Non-pigmented ciliary epithelial cell (primary cell): ENCODE results near the gene TMPRSS4.

Experiments used
- DNase-seq: peaks from one replicate; pipeline ENCODE4 v3.0.0-alpha.2; 2010; ENCODE audit warnings: low read depth

Gene TMPRSS4, protein sequence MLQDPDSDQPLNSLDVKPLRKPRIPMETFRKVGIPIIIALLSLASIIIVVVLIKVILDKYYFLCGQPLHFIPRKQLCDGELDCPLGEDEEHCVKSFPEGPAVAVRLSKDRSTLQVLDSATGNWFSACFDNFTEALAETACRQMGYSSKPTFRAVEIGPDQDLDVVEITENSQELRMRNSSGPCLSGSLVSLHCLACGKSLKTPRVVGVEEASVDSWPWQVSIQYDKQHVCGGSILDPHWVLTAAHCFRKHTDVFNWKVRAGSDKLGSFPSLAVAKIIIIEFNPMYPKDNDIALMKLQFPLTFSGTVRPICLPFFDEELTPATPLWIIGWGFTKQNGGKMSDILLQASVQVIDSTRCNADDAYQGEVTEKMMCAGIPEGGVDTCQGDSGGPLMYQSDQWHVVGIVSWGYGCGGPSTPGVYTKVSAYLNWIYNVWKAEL

DNA sequence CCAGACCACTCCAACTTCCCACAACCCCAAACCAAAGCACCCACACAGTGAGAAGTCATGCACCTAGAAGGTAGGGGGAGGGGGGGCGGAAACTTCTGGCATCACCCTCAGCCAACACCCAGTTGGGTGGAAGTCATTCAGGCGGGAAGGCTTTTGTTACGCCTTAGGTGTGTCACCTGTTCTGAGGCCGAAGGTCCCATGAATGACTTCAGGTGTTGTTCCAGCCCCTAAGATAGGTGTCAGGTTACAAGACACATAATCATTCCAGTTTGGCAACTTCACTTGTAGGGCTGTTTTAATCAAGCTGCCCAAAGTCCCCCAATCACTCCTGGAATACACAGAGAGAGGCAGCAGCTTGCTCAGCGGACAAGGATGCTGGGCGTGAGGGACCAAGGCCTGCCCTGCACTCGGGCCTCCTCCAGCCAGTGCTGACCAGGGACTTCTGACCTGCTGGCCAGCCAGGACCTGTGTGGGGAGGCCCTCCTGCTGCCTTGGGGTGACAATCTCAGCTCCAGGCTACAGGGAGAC, at the start of gene TMPRSS4:
TMPRSS4 (plus strand) TSS at position 325 of the 528 bp plus-strand sequence. CDS start 225 bp downstream, outside the sequence.
- no peak for DNase-seq

- no peak for DNase-seq
Measured at GRCh38 chr11:118027694-118028093, 49.2 kb upstream of the TMPRSS4 start.

GRCh38 chr11:118028626-118029025, 48.3 kb upstream of the TMPRSS4 start:
- no peak for DNase-seq

DNA sequence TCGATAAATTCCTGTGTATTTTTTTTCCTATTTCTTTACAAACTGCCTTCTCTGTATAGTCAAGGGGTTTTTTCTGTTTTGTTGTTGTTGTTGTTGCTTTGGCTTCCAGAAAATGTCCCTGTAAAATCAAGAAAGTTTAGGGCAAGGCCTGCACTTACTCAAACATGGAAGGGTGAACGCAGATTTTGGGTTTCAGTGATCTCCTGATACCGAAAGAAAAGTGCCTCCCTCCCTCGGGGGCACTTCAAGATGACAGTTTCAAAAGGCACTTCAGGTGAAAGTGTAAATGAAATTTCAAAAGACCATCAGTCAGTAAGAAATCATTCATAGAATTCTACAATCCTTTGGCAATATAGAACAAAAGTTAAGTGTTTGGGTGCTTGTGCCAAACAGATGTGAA, 43.4 kb upstream of the TMPRSS4 start:
- DNase-seq, result no peak

- no peak for DNase-seq
Measured at GRCh38 chr11:118042141-118042540, 34.7 kb upstream of the TMPRSS4 start.

DNA sequence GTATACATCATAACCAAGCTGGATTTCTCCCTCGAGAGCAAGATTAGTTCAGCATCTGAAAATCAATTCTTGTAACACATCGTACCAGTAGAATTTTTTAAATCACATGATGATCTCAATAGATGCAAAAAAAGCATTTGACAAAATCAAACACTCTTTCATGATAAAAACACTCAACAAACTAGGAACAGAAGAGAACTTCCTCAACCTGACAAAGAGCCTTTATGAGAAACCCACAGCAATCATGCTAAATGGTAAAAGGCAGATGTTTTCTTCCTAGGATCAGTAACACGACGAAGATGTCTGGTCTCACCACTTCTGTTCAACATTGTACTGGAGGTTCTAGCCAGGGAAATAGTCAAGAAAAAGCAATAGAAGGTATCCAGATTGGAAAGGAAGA, 34.1 kb upstream of the TMPRSS4 start:
- no peak for DNase-seq

DNA sequence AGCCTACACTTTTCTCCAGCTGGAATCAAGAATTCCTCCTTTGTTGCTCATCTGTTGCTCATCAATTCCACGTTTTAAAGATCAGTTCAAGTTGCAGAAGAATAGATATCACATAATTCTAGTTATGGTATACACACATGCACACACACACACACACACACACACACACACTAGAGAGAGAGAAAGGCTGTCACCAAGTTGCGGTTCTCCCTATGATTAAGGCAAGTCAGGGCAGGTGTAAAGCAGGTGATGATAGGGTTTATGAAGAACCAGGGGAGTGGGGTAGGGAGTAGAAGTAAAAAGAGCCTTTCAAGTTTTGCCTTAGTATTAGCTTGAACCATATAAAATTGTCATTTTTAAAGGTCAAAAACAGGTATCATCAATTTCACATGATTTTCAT, 31.7 kb upstream of the TMPRSS4 start:
- DNase-seq, result no peak

- no peak for DNase-seq
Measured at GRCh38 chr11:118046051-118046963, 30.6 kb upstream of the TMPRSS4 start.

GRCh38 chr11:118046964-118047700, 29.7 kb upstream of the TMPRSS4 start:
- no peak for DNase-seq

DNA sequence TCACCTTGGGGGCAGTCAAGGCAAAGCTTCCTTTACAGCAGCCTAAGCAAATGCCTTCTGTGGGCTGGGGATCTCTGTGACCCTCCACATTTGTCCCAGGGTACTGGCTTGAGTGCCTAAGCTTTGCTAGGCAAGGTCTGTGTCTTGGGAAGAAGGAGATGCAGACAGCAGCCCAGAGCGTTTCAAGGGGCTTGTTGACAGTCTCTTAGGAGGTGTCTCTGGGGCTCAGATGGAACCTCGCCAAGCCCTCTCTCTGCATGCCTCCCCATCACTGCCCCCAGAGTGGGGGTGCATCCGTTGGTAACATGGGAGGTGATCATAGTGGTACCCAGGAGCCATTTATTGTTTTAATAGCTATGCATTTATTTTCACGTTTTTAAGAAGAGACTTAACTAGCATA, 29.1 kb upstream of the TMPRSS4 start:
- DNase-seq, result no peak

DNA sequence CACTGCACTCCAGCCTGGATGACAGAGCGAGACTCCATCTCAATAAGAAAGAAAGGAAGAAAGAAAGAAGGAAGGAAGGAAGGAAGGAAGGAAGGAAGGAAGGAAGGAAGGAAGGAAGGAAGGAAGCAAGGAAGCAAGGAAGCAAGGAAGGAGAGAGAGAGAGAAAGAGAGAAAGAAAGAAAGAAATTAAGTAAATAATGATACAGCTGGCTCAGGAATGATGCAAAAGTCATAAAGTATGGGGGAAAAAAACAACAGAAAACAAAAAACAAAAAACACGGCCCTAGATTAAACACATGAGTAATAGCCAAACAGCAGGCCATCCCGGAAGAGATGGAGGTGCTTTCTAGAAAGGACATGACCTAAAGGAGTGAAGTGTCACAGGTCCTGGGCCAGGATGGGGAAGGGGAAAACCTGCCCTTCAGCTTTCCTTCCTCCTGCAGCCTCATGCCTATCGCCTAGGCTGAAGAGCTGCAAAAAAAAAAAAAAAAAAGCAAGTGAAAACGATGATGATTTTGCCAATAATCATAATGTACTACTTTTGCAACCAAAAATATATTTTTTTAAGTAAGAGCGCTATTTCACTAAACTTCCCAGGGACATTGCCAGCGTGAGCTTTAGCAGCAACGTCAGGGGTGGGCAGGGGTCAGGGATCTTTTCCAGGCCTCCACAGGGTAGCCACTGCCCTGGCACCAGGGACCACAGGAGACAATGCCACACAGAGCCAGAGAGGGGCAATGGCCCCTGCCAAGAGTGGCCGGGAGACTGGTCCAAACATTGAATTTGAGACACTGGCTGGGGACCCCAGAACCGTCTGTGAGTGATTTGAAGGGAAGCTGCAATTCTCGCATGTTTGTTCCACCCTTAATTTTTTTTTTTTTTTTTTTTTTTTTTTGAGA, 28.2 kb upstream of the TMPRSS4 start:
- DNase-seq, result no peak

GRCh38 chr11:118049771-118050170, 27.1 kb upstream of the TMPRSS4 start:
- no peak for DNase-seq

- no peak for DNase-seq
Measured at GRCh38 chr11:118050208-118050891, 26.5 kb upstream of the TMPRSS4 start.

- no peak for DNase-seq
Measured at GRCh38 chr11:118051136-118051610, 25.7 kb upstream of the TMPRSS4 start.

GRCh38 chr11:118051611-118052461, 25.0 kb upstream of the TMPRSS4 start:
- DNase-seq, result no peak

- DNase-seq, result no peak
Measured at GRCh38 chr11:118052581-118053206, 24.2 kb upstream of the TMPRSS4 start.

- no peak for DNase-seq
Measured at GRCh38 chr11:118054712-118055640, 21.9 kb upstream of the TMPRSS4 start.

GRCh38 chr11:118055966-118056365, 20.9 kb upstream of the TMPRSS4 start:
- DNase-seq, result no peak
